CD4-positive, alpha-beta T cell treated with Interleukin-2 at 100 ng/mL for 4 hours (primary cell): ENCODE results near the gene GSDMA.
"Not testable (repeated sequence)": the region's sequence is repeated elsewhere in the genome, so short reads cannot be mapped to it uniquely, and the experiment has no call there.

Source experiments
- DNase-seq: peaks from one replicate; pipeline ENCODE4 v3.0.0-alpha.2; 2020; ENCODE audit warnings: low spot score

GSDMA gene

GRCh38 chr17:39929646-39930407, 33.0 kb upstream of the GSDMA start:
- DNase-seq, result no peak

GRCh38 chr17:39933912-39934311, 28.9 kb upstream of the GSDMA start:
- no peak for DNase-seq

GRCh38 chr17:39934324-39934723, 28.5 kb upstream of the GSDMA start:
- no peak for DNase-seq

GRCh38 chr17:39935909-39936308, 26.9 kb upstream of the GSDMA start:
- no peak for DNase-seq

GRCh38 chr17:39937447-39937846, 25.4 kb upstream of the GSDMA start:
- DNase-seq, result no peak

GRCh38 chr17:39938140-39938869, 24.5 kb upstream of the GSDMA start:
- no peak for DNase-seq

- DNase-seq, result no peak
Measured at GRCh38 chr17:39939106-39939505, 23.7 kb upstream of the GSDMA start.

GRCh38 chr17:39939588-39940419, 23.0 kb upstream of the GSDMA start:
- DNase-seq, result peak; percentile 51

- DNase-seq, result no peak
Measured at GRCh38 chr17:39943702-39944392, 19.0 kb upstream of the GSDMA start.

- DNase-seq, result no peak
Measured at GRCh38 chr17:39944393-39944711, 18.5 kb upstream of the GSDMA start.

GRCh38 chr17:39946551-39947330, 16.1 kb upstream of the GSDMA start:
- DNase-seq, result no peak

- DNase-seq, result not testable (repeated sequence)
Measured at GRCh38 chr17:39948489-39948828, 14.3 kb upstream of the GSDMA start.

- DNase-seq, result no peak
Measured at GRCh38 chr17:39949028-39949427, 13.8 kb upstream of the GSDMA start.

- no peak for DNase-seq
Measured at GRCh38 chr17:39950871-39951348, 11.9 kb upstream of the GSDMA start.

- DNase-seq, result no peak
Measured at GRCh38 chr17:39951924-39952679, 10.7 kb upstream of the GSDMA start.

GRCh38 chr17:39952680-39953470, 9.9 kb upstream of the GSDMA start:
- DNase-seq, result peak; percentile 96

- no peak for DNase-seq
Measured at GRCh38 chr17:39953471-39953888, 9.3 kb upstream of the GSDMA start.

GRCh38 chr17:39954876-39955275, 7.9 kb upstream of the GSDMA start:
- DNase-seq, result no peak

GRCh38 chr17:39955726-39956225, 7.0 kb upstream of the GSDMA start:
- DNase-seq, result no peak
